NB4 (cell line): Measurements from ENCODE around the gene PDE11A.

Experiments used
- POLR2A ChIP-seq: IDR thresholded peaks from 2 replicates; pipeline ENCODE4 v1.6.1; 2011; ENCODE audit warnings: mild to moderate bottlenecking; ENCODE audit not compliant: insufficient read length; ENCODE audit errors: extremely low read depth
- TF ChIP-seq, protein P1 (sequence below): IDR thresholded peaks from one replicate; pipeline ENCODE4 v1.5.1; 2012; ENCODE audit warnings: low read depth, low read length
- TF ChIP-seq, protein P2 (sequence below): IDR thresholded peaks from 2 replicates; pipeline ENCODE4 v1.6.1; 2011; ENCODE audit warnings: low read depth, low read length

DNA sequence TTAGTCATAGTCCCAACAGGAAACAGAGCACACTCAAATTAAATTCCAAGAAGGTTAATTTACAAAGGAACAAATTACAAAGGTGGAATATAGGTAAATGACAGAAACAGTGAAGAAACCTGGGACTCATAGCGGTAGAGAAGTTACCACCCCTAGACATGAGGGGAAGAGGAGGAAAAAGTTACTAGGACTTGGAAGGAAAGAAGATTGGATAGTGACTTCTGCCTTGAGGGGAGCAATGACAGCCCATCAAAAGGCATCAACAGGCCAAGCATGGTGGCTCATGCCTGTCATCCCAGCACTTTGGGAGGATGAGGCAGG, 2.4 kb upstream of the PDE11A start:
- TF ChIP-seq, protein P1, sequence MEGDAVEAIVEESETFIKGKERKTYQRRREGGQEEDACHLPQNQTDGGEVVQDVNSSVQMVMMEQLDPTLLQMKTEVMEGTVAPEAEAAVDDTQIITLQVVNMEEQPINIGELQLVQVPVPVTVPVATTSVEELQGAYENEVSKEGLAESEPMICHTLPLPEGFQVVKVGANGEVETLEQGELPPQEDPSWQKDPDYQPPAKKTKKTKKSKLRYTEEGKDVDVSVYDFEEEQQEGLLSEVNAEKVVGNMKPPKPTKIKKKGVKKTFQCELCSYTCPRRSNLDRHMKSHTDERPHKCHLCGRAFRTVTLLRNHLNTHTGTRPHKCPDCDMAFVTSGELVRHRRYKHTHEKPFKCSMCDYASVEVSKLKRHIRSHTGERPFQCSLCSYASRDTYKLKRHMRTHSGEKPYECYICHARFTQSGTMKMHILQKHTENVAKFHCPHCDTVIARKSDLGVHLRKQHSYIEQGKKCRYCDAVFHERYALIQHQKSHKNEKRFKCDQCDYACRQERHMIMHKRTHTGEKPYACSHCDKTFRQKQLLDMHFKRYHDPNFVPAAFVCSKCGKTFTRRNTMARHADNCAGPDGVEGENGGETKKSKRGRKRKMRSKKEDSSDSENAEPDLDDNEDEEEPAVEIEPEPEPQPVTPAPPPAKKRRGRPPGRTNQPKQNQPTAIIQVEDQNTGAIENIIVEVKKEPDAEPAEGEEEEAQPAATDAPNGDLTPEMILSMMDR: no peak
- TF ChIP-seq, protein P2, sequence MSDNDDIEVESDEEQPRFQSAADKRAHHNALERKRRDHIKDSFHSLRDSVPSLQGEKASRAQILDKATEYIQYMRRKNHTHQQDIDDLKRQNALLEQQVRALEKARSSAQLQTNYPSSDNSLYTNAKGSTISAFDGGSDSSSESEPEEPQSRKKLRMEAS: no peak
- no peak for TF ChIP-seq POLR2A
